BLaER1 treated with 17β-estradiol and CSF1 and Interleukin-3, amounts not matched to agents 10 nM and 100 nM (cell line): ENCODE measurements around the gene ECD.

Source experiments
- H3K27ac ChIP-seq, 11 experiments: shearing (Covaris generic); formaldehyde crosslinking; 2 replicates each; pipeline ENCODE4 v1.8.1; 2022
- H3K27me3 ChIP-seq, 11 experiments: shearing (Covaris generic); formaldehyde crosslinking; 2 replicates each; pipeline ENCODE4 v1.8.1; 2022
- H3K36me3 ChIP-seq, 11 experiments: shearing (Covaris generic); formaldehyde crosslinking; 2 replicates each; pipeline ENCODE4 v1.8.1; 2022
- H3K4me1 ChIP-seq, 10 experiments: shearing (Covaris generic); formaldehyde crosslinking; 2 replicates each; pipeline ENCODE4 v1.8.1; 2022
- H3K4me2 ChIP-seq, 11 experiments: shearing (Covaris generic); formaldehyde crosslinking; 2 replicates each; pipeline ENCODE4 v1.8.1; 2022
- H3K4me3 ChIP-seq, 10 experiments: shearing (Covaris generic); formaldehyde crosslinking; 2 replicates each; pipeline ENCODE4 v1.8.1; 2022
- H3K9ac ChIP-seq, 11 experiments: shearing (Covaris generic); formaldehyde crosslinking; 2 replicates each; pipeline ENCODE4 v1.8.1; 2022
- H3K9me3 ChIP-seq, 11 experiments: shearing (Covaris generic); formaldehyde crosslinking; replicated peaks in 1 of 11; 2 replicates each; pipeline ENCODE4 v1.8.1; 2022
- H4K20me1 ChIP-seq, 11 experiments: shearing (Covaris generic); formaldehyde crosslinking; 2 replicates each; pipeline ENCODE4 v1.8.1; 2022
- Cebpa-rat ChIP-seq, 11 experiments: shearing (Covaris generic); IDR thresholded peaks; 2 replicates each; pipeline ENCODE4 v1.8.1; 2022

Gene ECD

GRCh38 chr10:73141603-73142002 is 26.2 kb downstream of the ECD start:
- H4K20me1 ChIP-seq: 0 out of 22 replicates have a peak, but pooled peaks cover 0 to 2% (median 0%) of the 10 kb centered on the region in 11 experiments
- no peak overlapping the region for H3K9ac ChIP-seq
- H3K4me1 ChIP-seq: no peaks in the 10 kb centered on the region
- H3K36me3 ChIP-seq: peaks cover 98 to 100% (median 99%) of the 10 kb centered on the region in 11 experiments
- no peak overlapping the region for H3K4me2 ChIP-seq
- H3K27ac ChIP-seq: no peak overlapping the region
- H3K9me3 ChIP-seq: no peaks in the 10 kb centered on the region
- H3K4me3 ChIP-seq: no peak overlapping the region
- no peaks in the 10 kb centered on the region for H3K27me3 ChIP-seq
- no peak for TF ChIP-seq Cebpa-rat (IDR thresholded peaks at IDR 0.05)

GRCh38 chr10:73139251-73139650 is 28.6 kb downstream of the ECD start:
- Histone ChIP-seq H3K4me2 (no peak overlapping the region), H3K36me3 (peaks cover 97 to 100% (median 99%) of the 10 kb centered on the region in 11 experiments), H3K9ac (no peak overlapping the region), H3K27me3 (no peaks in the 10 kb centered on the region), H3K4me1 (no peaks in the 10 kb centered on the region), H3K9me3 (no peaks in the 10 kb centered on the region), H3K4me3 (no peak overlapping the region), H3K27ac (no peak overlapping the region), H4K20me1 (no peaks in the 10 kb centered on the region)
- TF ChIP-seq Cebpa-rat (IDR thresholded peaks at IDR 0.05): no peak

GRCh38 chr10:73136627-73137026 is 31.2 kb downstream of the ECD start:
- no peak overlapping the region for H3K4me3 ChIP-seq
- no peak overlapping the region for H3K9ac ChIP-seq
- peaks cover 96 to 100% (median 98%) of the 10 kb centered on the region in 11 experiments for H3K36me3 ChIP-seq
- H4K20me1 ChIP-seq: peaks cover 0 to 7% (median 0%) of the 10 kb centered on the region in 11 experiments; a peak in 4 of 22 replicates
- no peaks in the 10 kb centered on the region for H3K9me3 ChIP-seq
- H3K27ac ChIP-seq: no peak overlapping the region
- peaks cover 0 to 18% (median 15%) of the 10 kb centered on the region in 10 experiments; a peak in 17 of 20 replicates for H3K4me1 ChIP-seq
- no peak overlapping the region for H3K4me2 ChIP-seq
- no peaks in the 10 kb centered on the region for H3K27me3 ChIP-seq
- no peak for TF ChIP-seq Cebpa-rat (IDR thresholded peaks at IDR 0.05)

- no peak overlapping the region for H3K9ac ChIP-seq
- H3K4me1 ChIP-seq: peaks cover 0 to 30% (median 23%) of the 10 kb centered on the region in 10 experiments; a peak in 17 of 20 replicates
- no peak for TF ChIP-seq Cebpa-rat (IDR thresholded peaks at IDR 0.05)
- H4K20me1 ChIP-seq: peaks cover 0 to 12% (median 0%) of the 10 kb centered on the region in 11 experiments; a peak in 5 of 22 replicates
- peaks cover 95 to 100% (median 99%) of the 10 kb centered on the region in 11 experiments for H3K36me3 ChIP-seq
- H3K27ac ChIP-seq: no peak overlapping the region
- no peak overlapping the region for H3K4me3 ChIP-seq
- no peaks in the 10 kb centered on the region for H3K27me3 ChIP-seq
- H3K9me3 ChIP-seq: no peaks in the 10 kb centered on the region
- no peak overlapping the region for H3K4me2 ChIP-seq
Measured at GRCh38 chr10:73134727-73135126, 33.1 kb downstream of the ECD start.

- Histone ChIP-seq H3K9ac (peak overlapping the region in 5 of 11 experiments; percentile 4 to 34 (median 16); a peak in 4 of 22 replicates), H3K36me3 (peaks cover 94 to 100% (median 97%) of the 10 kb centered on the region in 11 experiments)
Measured at GRCh38 chr10:73131913-73132686, 35.7 kb downstream of the ECD start.

GRCh38 chr10:73131301-73131700 is 36.5 kb downstream of the ECD start:
- no peak for TF ChIP-seq Cebpa-rat (IDR thresholded peaks at IDR 0.05)
- peak overlapping the region in 7 of 11 experiments; percentile 17 to 78 (median 70); a peak in 13 of 22 replicates for H3K4me2 ChIP-seq
- H3K27me3 ChIP-seq: no peaks in the 10 kb centered on the region
- H3K36me3 ChIP-seq: peaks cover 95 to 100% (median 97%) of the 10 kb centered on the region in 11 experiments
- H3K4me3 ChIP-seq: peak overlapping the region in 1 of 10 experiments; percentile 1; a peak in 1 of 20 replicates
- peaks cover 0 to 12% (median 3%) of the 10 kb centered on the region in 11 experiments; a peak in 5 of 22 replicates for H4K20me1 ChIP-seq
- H3K4me1 ChIP-seq: peaks cover 0 to 30% (median 23%) of the 10 kb centered on the region in 10 experiments; a peak in 17 of 20 replicates
- no peaks in the 10 kb centered on the region for H3K9me3 ChIP-seq
- H3K9ac ChIP-seq: peak overlapping the region in 4 of 11 experiments; percentile 4 to 34 (median 18); a peak in 3 of 22 replicates
- H3K27ac ChIP-seq: peak overlapping the region in 4 of 11 experiments; percentile 4 to 17 (median 11); a peak in 2 of 22 replicates

More at GRCh38 chr10:73131913-73132686, 35.7 kb downstream of the ECD start:
- peak overlapping the region in 2 of 10 experiments; percentile 1 to 17; a peak in 1 of 20 replicates for H3K4me3 ChIP-seq
- H3K9me3 ChIP-seq: no peaks in the 10 kb centered on the region
- no peaks in the 10 kb centered on the region for H3K27me3 ChIP-seq
- H3K27ac ChIP-seq: peak overlapping the region in 4 of 11 experiments; percentile 4 to 12 (median 7); a peak in 1 of 22 replicates
- H3K4me2 ChIP-seq: peak overlapping the region in 8 of 11 experiments; percentile 29 to 78 (median 68); a peak in 17 of 22 replicates
- peaks cover 0 to 30% (median 23%) of the 10 kb centered on the region in 10 experiments; a peak in 17 of 20 replicates for H3K4me1 ChIP-seq
- TF ChIP-seq Cebpa-rat (IDR thresholded peaks at IDR 0.05): no peak
- peaks cover 0 to 12% (median 0%) of the 10 kb centered on the region in 11 experiments; a peak in 5 of 22 replicates for H4K20me1 ChIP-seq

- Histone ChIP-seq H3K27ac (no peak overlapping the region), H3K36me3 (peaks cover 75 to 99% (median 89%) of the 10 kb centered on the region in 11 experiments), H3K4me3 (no peak overlapping the region), H3K9ac (no peak overlapping the region), H4K20me1 (peaks cover 0 to 6% (median 0%) of the 10 kb centered on the region in 11 experiments; a peak in 4 of 22 replicates), H3K4me2 (no peak overlapping the region), H3K4me1 (peaks cover 0 to 10% (median 7%) of the 10 kb centered on the region in 10 experiments; a peak in 15 of 20 replicates), H3K9me3 (no peaks in the 10 kb centered on the region), H3K27me3 (no peaks in the 10 kb centered on the region)
- TF ChIP-seq Cebpa-rat (IDR thresholded peaks at IDR 0.05): no peak
Measured at GRCh38 chr10:73126343-73126742, 41.5 kb downstream of the ECD start.

GRCh38 chr10:73119952-73120351 is 47.9 kb downstream of the ECD start:
- TF ChIP-seq Cebpa-rat (IDR thresholded peaks at IDR 0.05): no peak
- Histone ChIP-seq H3K4me2 (peak overlapping the region in 2 of 11 experiments; percentile 3 to 73; a peak in 4 of 22 replicates), H3K4me3 (no peak overlapping the region), H3K4me1 (peaks cover 12 to 48% (median 24%) of the 10 kb centered on the region in 10 experiments), H4K20me1 (peaks cover 0 to 2% (median 0%) of the 10 kb centered on the region in 11 experiments; a peak in 2 of 22 replicates), H3K9ac (no peak overlapping the region), H3K27ac (0 out of 22 replicates have a peak overlapping the region, but pooled peaks of 1 of the 11 experiments have one; percentile 80), H3K27me3 (no peaks in the 10 kb centered on the region), H3K9me3 (no peaks in the 10 kb centered on the region), H3K36me3 (peaks cover 23 to 72% (median 41%) of the 10 kb centered on the region in 11 experiments)

GRCh38 chr10:73119457-73119856 is 48.4 kb downstream of the ECD start:
- no peak for TF ChIP-seq Cebpa-rat (IDR thresholded peaks at IDR 0.05)
- no peaks in the 10 kb centered on the region for H3K27me3 ChIP-seq
- no peaks in the 10 kb centered on the region for H4K20me1 ChIP-seq
- no peak overlapping the region for H3K4me3 ChIP-seq
- H3K4me2 ChIP-seq: peak overlapping the region in 4 of 11 experiments; percentile 62 to 82 (median 73); a peak in 7 of 22 replicates
- H3K9me3 ChIP-seq: no peaks in the 10 kb centered on the region
- peaks cover 19 to 72% (median 39%) of the 10 kb centered on the region in 11 experiments for H3K36me3 ChIP-seq
- H3K9ac ChIP-seq: no peak overlapping the region
- peak overlapping the region in 1 of 11 experiments; percentile 80; a peak in 2 of 22 replicates for H3K27ac ChIP-seq
- peaks cover 12 to 52% (median 24%) of the 10 kb centered on the region in 10 experiments for H3K4me1 ChIP-seq
